Measurements from ENCODE around the gene KCNN3. TPM values are rescaled to one million over a fixed set of nuclear protein-coding genes. Genes with fewer than 3 reads are reported as not detected.
"Not testable (repeated sequence)": the region's sequence is repeated elsewhere in the genome, so short reads cannot be mapped to it uniquely, and the experiment has no call there.

Gene KCNN3
- total RNA-seq = 4.0 TPM
- long read RNA-seq, full-length matches to known transcripts = 1 of 2 reads
- long read RNA-seq, partial matches to known transcripts = 0 of 2 reads
- long read RNA-seq, other reads (novel, unspliced or antisense) = 1 of 2 reads

DNA sequence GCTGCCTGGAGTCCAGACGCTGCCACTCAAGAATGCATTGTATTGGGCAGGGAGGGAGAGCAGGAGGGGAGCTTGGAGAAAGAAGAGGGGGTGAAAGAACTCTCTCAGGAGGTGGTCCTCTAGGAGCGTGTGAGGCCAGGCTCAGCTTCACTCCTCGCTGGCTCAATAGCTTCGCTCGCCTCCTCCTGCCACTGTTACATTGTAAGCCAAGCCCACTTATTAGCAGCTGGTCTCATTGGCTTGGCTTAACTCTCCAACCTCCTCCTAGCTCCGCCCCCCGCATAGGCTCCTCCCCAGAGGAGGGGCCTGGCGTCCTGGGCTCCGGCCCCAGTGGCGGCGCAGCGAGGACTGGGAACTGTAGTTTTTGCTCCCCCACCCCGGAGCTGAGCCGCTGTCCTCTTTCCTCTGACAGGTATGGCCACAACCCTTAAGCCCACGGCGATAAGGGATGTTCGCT lies at the start of gene KCNN3:
TSS of gene KCNN3 (minus strand) at position 167 of the 457 bp plus-strand sequence. CDS start 317 bp downstream, outside the sequence.
- intact Hi-C loops (cut with micrococcal nuclease) = no loop called here
- DNase-seq = peak; percentile 96

DNA sequence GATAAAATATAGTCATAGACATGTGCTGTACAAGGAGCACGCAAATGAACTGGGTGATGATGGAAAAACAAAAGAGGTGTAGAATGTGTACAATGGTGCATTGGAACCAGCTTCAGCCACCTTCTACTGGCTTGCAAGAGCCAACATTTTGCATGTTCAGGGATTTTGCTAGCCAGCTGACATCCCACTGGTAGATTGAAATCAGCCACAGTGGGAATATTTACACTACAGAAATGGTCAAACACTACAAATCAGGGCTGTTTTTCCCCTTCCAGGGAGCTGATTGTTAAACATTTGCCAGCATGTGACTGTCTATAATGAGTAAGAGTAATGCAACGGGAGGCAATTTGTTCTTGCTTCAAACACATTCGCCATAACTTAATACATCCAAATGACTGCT lies 43.2 kb upstream of the KCNN3 start:
- ATAC-seq (no peak), DNase-seq (no peak)
- intact Hi-C loops (cut with micrococcal nuclease) = no loop called here

More for the DNA sequence above, at the start of gene KCNN3:
- peak; percentile 97 for ATAC-seq

GRCh38 chr1:154912755-154913154 lies 42.7 kb upstream of the KCNN3 start:
- intact Hi-C loops (cut with micrococcal nuclease) = no loop called here
- ATAC-seq = peak; percentile 83
- peak; percentile 46 for DNase-seq

DNA sequence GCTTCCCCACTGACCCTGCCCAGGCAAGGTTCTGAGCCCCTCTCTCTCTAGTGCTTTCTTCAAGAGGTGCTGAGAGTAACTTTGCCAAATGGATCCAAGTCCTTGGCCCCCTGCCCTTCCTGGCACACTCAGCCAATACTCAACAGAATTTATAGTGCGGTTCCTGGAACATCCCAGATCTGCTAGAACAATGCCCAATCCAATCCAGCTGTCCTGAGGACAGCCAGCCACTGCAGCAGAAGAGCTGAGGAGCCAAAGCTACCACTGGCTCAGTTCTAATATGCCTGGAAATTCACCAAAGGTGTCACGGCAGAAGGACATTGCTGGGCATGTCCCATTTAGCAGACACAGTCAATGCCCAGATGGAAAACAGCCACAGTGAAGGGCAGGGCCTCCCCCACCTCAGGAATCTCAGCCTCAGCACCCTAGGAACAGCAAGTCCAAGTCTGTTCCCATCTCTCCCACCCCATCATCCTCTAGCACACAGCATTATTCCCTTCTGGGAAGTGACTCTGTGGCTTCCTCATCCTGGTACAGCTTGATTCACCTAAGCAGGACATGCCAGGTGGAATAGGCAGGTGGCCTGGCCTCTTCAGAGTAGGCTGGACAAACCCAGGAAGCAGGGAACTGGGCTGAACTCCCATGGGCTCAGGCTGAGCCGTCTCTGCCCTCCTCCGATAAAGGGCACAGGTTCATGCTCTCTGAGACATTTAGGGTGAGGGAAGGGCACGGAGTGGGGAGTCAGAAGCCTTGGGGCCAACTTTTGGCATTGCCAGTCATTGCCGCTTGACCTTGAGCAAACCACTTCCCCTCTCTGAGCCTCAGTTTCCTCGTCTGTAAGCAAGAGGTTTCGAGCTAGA lies 41.8 kb upstream of the KCNN3 start:
- peak; percentile 88 for ATAC-seq
- DNase-seq = peak; percentile 66
- intact Hi-C loops (cut with micrococcal nuclease) = no loop called here

DNA sequence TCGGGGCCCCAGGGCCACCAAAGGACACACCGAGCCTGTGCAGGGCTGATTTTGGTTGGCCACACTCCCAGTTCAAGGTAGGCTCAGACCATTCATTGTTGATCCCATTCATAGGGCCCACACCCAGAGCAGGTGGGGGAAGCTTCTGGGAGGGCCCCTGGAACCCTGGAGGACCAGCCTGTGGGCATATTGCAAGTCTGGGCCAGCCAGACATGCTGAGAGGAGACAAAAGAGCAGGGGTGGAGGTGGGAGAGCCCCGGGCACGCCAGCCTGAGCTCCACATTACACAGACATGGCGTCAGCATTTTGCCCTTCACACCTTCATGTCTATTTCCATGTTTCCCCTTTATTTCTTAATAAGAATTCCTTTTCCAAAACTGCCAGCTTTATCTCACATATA lies 40.8 kb upstream of the KCNN3 start:
- no peak for ATAC-seq
- no peak for DNase-seq
- intact Hi-C loops (cut with micrococcal nuclease) = no loop called here

DNA sequence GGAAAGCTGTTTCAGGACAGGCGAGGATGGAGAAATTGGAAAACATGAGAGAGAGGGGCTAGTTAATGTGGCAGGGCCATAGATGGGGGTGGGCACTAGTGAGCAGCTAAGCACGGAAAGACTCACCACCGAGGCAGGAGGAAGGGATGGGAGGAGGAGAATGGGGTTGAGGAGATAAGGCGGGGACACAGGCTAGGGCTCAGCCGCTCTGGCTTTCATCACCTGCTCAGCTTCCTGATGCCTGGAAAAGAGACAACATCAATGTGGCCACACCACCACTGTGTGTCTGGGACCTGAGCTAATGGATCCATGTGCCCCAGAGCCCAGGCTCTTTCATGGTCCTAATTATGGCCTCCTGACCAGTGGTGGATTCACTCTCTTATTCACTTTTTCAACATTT lies 38.9 kb upstream of the KCNN3 start:
- ATAC-seq (no peak), DNase-seq (no peak)
- intact Hi-C loops (cut with micrococcal nuclease) = no loop called here

GRCh38 chr1:154908129-154908528 lies 38.0 kb upstream of the KCNN3 start:
- intact Hi-C loops (cut with micrococcal nuclease); ATAC-seq; DNase-seq: not testable (repeated sequence)

GRCh38 chr1:154906621-154907081 lies 36.6 kb upstream of the KCNN3 start:
- ATAC-seq (peak; percentile 64), DNase-seq (no peak)
- intact Hi-C loops (cut with micrococcal nuclease) = no loop called here

DNA sequence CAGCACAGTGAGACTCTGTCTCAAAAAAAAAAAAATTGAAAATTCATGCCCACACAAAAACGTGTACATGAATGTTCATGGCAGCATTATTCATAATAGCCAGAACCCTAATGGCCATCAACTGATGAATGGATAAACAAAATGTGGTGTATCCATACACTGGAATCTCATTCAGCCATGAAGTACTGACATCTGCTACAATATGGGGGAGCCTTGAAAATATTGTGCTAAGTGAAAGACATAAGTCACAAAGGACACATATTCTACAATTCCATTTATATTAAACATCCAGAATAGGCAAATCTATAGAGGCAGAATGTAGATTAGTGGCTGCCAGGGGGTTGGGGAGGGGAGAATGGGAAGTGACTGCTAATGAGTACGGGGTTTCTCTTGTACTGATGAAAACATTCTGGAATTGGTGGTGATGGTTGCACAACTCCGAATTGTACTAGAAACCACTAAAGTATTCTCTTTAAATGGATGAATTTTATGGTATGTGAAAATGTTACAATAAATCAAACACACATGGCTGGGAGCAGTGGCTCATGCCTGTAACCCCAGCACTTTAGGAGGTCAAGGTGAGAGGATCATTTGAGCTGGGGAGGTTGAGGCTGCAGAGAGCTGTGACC lies 33.0 kb upstream of the KCNN3 start:
- no peak for ATAC-seq
- intact Hi-C loops (cut with micrococcal nuclease) = no loop called here
- DNase-seq = no peak

- ATAC-seq (no peak), DNase-seq (no peak)
- intact Hi-C loops (cut with micrococcal nuclease) = no loop called here
These were observed 31.5 kb upstream of the KCNN3 start for GRCh38 chr1:154901591-154901990.

DNA sequence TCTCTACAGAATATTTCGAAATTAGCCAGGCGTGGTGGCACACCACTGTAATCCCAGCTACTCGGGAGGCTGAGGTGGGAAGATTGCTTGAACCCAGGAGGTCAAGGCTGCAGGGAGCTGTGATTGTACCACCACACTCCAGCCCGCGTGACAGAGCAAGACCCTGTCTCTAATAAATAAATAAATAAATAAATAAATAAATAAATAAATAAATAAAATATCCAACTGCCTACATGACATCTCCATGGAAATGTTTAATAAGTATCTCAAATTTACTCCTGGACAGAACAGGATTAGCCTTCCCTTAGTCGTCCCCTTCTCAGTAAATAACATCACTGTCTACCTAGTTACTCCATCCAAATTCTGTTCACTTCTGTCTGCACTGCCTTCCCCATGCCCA lies 29.0 kb upstream of the KCNN3 start:
- ATAC-seq (no peak), DNase-seq (no peak)
- intact Hi-C loops (cut with micrococcal nuclease) = no loop called here

GRCh38 chr1:154896771-154897286 lies 26.7 kb upstream of the KCNN3 start:
- no peak for DNase-seq
- ATAC-seq = no peak
- intact Hi-C loops (cut with micrococcal nuclease) = no loop called here

GRCh38 chr1:154895798-154896197 lies 25.7 kb upstream of the KCNN3 start:
- intact Hi-C loops (cut with micrococcal nuclease) = no loop called here
- ATAC-seq (peak; percentile 62), DNase-seq (no peak)

DNA sequence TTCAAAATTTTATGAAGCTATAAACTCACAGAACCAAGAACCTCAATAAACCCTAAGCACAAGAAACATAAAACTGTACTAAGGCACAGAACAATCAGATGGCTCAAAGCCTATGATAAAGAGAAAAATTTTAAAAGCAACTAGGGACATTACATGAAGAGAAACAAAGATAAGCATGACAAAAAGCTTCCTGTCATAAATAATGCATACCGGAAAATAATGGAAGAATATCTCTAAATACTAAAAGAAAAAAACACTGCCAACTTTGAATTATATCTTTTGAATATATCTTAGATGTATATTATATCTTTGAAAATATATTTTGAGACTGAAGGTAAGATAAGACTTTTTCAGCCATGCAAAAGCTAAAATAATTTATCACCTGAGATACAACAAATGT lies 21.4 kb upstream of the KCNN3 start:
- no peak for ATAC-seq
- intact Hi-C loops (cut with micrococcal nuclease) = no loop called here
- no peak for DNase-seq

DNA sequence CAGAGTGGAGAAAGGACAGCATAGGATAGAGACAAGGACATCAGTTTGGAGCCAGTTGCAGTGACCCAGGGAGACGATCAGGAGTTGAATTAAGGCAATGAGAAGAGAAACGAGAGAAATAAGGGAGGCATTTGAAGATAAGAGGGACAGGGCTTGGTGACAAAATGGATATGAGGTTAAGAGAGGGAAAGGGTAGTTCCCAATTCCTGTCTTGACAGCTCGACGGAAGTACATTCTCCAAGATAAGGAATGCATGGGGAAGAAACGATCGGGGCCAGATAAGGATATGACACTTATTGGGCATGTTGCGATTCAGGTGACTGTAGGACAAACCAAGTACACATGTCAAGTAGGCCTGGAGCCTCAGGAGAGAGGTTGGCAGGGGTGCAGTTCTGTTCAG lies 18.7 kb upstream of the KCNN3 start:
- ATAC-seq (no peak), DNase-seq (no peak)
- intact Hi-C loops (cut with micrococcal nuclease) = no loop called here

DNA sequence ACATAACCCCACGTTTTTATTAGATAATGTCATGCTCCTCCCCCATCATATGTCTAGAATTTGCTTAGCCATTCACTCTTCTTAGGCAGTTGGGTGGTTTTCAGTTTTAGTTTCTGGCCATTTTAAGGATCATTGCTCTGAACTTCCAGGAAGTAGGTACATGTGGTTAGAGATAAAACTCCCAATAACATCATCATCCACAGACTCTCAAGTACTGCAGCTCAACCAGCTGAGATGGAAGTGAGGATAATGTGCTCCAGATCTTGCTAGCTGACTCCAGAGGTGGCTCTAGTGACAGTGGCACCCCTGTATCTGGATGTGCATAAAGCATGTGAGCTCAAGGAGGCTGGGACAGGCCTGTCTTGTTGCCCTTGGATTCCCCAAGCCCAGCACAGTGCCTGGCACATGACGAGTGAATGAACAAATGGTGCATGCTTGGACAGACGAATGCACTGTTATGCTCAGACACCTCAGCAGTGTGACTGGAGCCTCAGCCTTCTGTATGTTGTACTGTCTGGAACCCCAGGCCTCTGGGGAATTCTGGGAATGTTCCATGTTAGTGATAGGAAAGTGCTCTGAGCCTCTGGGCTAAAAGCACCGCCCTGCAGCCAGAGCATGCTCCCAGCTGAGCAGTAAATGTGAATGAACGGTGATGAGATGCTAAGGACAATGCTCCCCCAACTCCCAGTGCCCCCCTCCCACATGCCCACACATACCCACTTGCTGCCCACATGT lies 16.4 kb upstream of the KCNN3 start:
- ATAC-seq (peak; percentile 34), DNase-seq (no peak)
- intact Hi-C loops (cut with micrococcal nuclease) = no loop called here

- DNase-seq (no peak), ATAC-seq (no peak)
- intact Hi-C loops (cut with micrococcal nuclease) = loop anchor here (5.0 kb wide), 1 partner anchor 323 kb away; no protein-coding TSS in a partner anchor
These were observed 15.0 kb upstream of the KCNN3 start for GRCh38 chr1:154884869-154885701.
